ENCODE results near the gene XIST.

The XIST gene

GRCh38 chrX:73851014-73852009 lies 1.2 kb downstream of the XIST start (continued):
- TF ChIP-seq ZNF248 (tag by site-specific recombination; IDR thresholded peaks at IDR 0.05) (no peak), ZNF48 (tag by site-specific recombination; IDR thresholded peaks at IDR 0.05) (no peak), GLIS1 (tag by site-specific recombination; IDR thresholded peaks at IDR 0.05) (0 out of 2 replicates have a peak, but pooled peaks have one; percentile 27), ZNF777 (tag by site-specific recombination; IDR thresholded peaks at IDR 0.05; ENCODE audit: borderline replicate concordance) (no peak), ZNF549 (tag by site-specific recombination; IDR thresholded peaks at IDR 0.05) (no peak), ZNF449 (tag by site-specific recombination; IDR thresholded peaks at IDR 0.05) (0 out of 2 replicates have a peak, but pooled peaks have one; percentile 6), ZNF423 (tag by site-specific recombination; IDR thresholded peaks at IDR 0.05) (no peak), RBAK (tag by site-specific recombination; IDR thresholded peaks at IDR 0.05) (no peak), ZNF155 (tag by site-specific recombination; IDR thresholded peaks at IDR 0.05) (no peak), ZNF362 (tag by site-specific recombination; IDR thresholded peaks at IDR 0.05) (no peak), ZSCAN5A (tag by site-specific recombination; IDR thresholded peaks at IDR 0.05) (peak; percentile 73), ZNF76 (tag by site-specific recombination; IDR thresholded peaks at IDR 0.05; ENCODE audit: borderline replicate concordance, low read depth) (peak; percentile 87; the same call in 1 of the 2 replicates), REPIN1 (tag by site-specific recombination; IDR thresholded peaks at IDR 0.05; ENCODE audit: low read depth) (no peak), SCRT1 (tag by site-specific recombination; IDR thresholded peaks at IDR 0.05; ENCODE audit: borderline replicate concordance) (no peak), ZNF660 (tag by site-specific recombination; IDR thresholded peaks at IDR 0.05) (peak; percentile 92; the same call in 1 of the 2 replicates), ZNF146 (tag by site-specific recombination; IDR thresholded peaks at IDR 0.05) (peak; percentile 93), ZNF121 (tag by site-specific recombination; IDR thresholded peaks at IDR 0.05) (peak; percentile 64), ZNF341 (tag by site-specific recombination; IDR thresholded peaks at IDR 0.05; ENCODE audit: low read depth) (no peak; the same call in 1 of the 2 replicates), ZNF354C (tag by site-specific recombination; IDR thresholded peaks at IDR 0.05; ENCODE audit: borderline replicate concordance, low read depth) (no peak), SCRT2 (tag by site-specific recombination; IDR thresholded peaks at IDR 0.05) (no peak), HOXA7 (CRISPR knock-in tag; IDR thresholded peaks at IDR 0.05; ENCODE audit: borderline replicate concordance) (no peak), ZNF677 (tag by site-specific recombination; IDR thresholded peaks at IDR 0.05) (no peak), ZNF24 (tag by site-specific recombination; IDR thresholded peaks at IDR 0.05) (0 out of 2 replicates have a peak, but pooled peaks have one; percentile 43), EGR2 (tag by site-specific recombination; IDR thresholded peaks at IDR 0.05; ENCODE audit: low read depth) (peak; percentile 59; the same call in 1 of the 2 replicates), ZNF768 (tag by site-specific recombination; IDR thresholded peaks at IDR 0.05) (no peak), ZNF558 (tag by site-specific recombination; IDR thresholded peaks at IDR 0.05) (no peak), SP3 (tag by site-specific recombination; IDR thresholded peaks at IDR 0.05) (peak; percentile 88), ZNF544 (tag by site-specific recombination; IDR thresholded peaks at IDR 0.05) (no peak), ZNF792 (tag by site-specific recombination; IDR thresholded peaks at IDR 0.05) (no peak), ZNF433 (tag by site-specific recombination; IDR thresholded peaks at IDR 0.05; ENCODE audit: low read depth) (peak; percentile 10; the same call in 1 of the 2 replicates), PATZ1 (tag by site-specific recombination; IDR thresholded peaks at IDR 0.05) (no peak), ZBTB44 (tag by site-specific recombination; IDR thresholded peaks at IDR 0.05) (no peak)
